ENCODE data around the gene ZNF330. TPM values are rescaled to one million over a fixed set of nuclear protein-coding genes. Genes with fewer than 3 reads are reported as not detected.

Gene ZNF330
- total RNA-seq, 4 donors from 2014 or later: 20.5 to 42.6 (median 28.5) TPM

DNA sequence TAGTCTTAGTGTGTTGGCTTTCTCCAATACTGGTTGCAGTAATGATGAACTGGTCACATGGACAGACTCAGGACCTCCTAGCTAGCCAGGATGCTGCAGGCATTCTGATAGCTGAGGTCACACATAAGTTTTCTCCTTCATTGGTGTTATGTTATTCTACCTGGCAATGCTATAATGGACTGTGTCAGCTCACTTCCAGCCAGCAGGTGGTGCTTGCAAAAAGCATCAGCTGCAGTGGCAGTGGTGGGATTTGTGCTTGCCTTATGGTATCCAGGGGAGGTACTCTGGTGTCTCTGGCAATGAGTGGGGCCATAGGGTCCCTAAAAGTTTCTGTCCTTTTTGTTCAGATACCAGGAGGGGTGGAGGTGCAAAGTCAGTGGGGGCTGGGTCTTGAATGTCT lies 33.6 kb downstream of the ZNF330 start:
- DNase-seq (ENCODE audit: low spot score in 2 of 2): no peak
- H3K4me3 ChIP-seq: no peak overlapping the region
- TF ChIP-seq EP300 (IDR thresholded peaks at IDR 0.05) (no peak), POLR2A (IDR thresholded peaks at IDR 0.05) (no peak)
- TF ChIP-seq, protein P1, sequence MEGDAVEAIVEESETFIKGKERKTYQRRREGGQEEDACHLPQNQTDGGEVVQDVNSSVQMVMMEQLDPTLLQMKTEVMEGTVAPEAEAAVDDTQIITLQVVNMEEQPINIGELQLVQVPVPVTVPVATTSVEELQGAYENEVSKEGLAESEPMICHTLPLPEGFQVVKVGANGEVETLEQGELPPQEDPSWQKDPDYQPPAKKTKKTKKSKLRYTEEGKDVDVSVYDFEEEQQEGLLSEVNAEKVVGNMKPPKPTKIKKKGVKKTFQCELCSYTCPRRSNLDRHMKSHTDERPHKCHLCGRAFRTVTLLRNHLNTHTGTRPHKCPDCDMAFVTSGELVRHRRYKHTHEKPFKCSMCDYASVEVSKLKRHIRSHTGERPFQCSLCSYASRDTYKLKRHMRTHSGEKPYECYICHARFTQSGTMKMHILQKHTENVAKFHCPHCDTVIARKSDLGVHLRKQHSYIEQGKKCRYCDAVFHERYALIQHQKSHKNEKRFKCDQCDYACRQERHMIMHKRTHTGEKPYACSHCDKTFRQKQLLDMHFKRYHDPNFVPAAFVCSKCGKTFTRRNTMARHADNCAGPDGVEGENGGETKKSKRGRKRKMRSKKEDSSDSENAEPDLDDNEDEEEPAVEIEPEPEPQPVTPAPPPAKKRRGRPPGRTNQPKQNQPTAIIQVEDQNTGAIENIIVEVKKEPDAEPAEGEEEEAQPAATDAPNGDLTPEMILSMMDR (IDR thresholded peaks at IDR 0.05): no peak
- no peak overlapping the region for H3K27ac ChIP-seq
- no peaks in the 10 kb centered on the region for H3K36me3 ChIP-seq
- H3K4me1 ChIP-seq: no peaks in the 10 kb centered on the region
- no peaks in the 10 kb centered on the region for H3K9me3 ChIP-seq
- no peaks in the 10 kb centered on the region for H3K27me3 ChIP-seq

DNA sequence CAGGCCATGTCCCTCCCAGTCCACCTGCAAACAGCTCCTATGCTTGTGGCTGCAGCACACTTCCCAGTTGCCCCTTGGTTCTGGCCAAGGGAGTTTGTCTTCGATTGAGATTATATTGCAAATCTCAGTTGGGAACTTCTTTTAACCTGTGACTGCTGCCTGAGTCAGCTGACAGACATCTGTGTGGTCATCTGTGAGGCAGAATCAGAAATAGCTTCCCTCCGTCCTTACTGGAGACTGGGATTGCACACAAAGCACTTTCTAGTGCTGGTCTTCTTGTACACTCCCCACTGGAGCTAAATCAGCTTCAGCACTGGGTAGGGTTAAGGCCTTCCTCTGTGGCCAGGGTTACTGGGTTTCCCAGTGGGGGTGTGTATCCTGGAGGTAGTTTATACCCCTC lies 34.3 kb downstream of the ZNF330 start:
- Histone ChIP-seq H3K9me3 (no peaks in the 10 kb centered on the region), H3K27me3 (no peaks in the 10 kb centered on the region), H3K4me1 (no peaks in the 10 kb centered on the region), H3K27ac (no peak overlapping the region), H3K36me3 (no peaks in the 10 kb centered on the region), H3K4me3 (no peak overlapping the region)
- TF ChIP-seq, protein P1 (IDR thresholded peaks at IDR 0.05): no peak
- TF ChIP-seq POLR2A (IDR thresholded peaks at IDR 0.05) (no peak), EP300 (IDR thresholded peaks at IDR 0.05) (no peak)
- WGBS, 2 donors: 79% methylated on average over 2 of the region's 2 CpGs
- DNase-seq (ENCODE audit: low spot score in 2 of 2): no peak

DNA sequence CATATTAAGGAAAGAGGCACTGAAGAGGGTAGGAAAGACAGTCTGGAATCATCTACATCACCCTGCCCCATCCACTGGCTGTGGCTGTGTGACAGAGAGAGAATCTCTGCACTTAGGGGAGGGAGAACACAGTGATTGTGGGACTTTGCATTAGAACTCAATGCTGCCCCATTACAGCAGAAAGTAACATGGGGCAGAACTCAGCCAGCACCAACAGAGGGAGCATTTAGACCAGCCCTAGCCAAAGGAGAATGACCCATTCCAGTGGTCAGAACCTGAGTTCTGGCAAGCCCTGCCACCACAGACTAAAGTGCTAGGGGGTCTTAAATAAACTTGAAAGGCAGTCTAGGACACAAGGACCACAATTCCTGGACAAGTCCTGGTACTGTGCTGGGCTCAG lies 37.9 kb downstream of the ZNF330 start:
- Histone ChIP-seq H3K27ac (no peak overlapping the region), H3K27me3 (no peaks in the 10 kb centered on the region), H3K4me3 (no peak overlapping the region), H3K4me1 (no peaks in the 10 kb centered on the region), H3K36me3 (no peaks in the 10 kb centered on the region), H3K9me3 (no peaks in the 10 kb centered on the region)
- TF ChIP-seq POLR2A (IDR thresholded peaks at IDR 0.05) (no peak), EP300 (IDR thresholded peaks at IDR 0.05) (no peak)
- TF ChIP-seq, protein P1 (IDR thresholded peaks at IDR 0.05): no peak
- DNase-seq (ENCODE audit: low spot score in 2 of 2): no peak

DNA sequence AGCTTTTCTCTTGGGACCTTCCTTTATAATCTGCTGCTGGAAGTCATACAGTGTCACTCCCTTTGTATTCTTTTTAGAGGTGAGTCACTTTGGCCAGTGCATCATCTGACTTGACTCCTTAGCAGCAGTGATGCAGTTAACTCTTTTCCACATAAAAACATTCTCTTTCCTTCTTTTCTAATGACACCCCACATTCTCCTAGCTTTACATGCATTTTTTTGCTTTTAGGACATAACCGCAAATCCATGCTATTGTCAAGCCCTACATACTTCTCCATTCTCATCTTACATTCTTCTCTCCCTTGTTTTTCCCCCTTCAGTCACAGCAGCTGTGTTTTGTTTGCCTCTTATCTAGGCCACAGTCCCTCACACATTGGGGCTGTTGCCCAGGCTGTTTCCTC lies 55.1 kb downstream of the ZNF330 start:
- no peak for DNase-seq (ENCODE audit: low spot score in 2 of 2)
- H3K27me3 ChIP-seq: no peaks in the 10 kb centered on the region
- H3K4me1 ChIP-seq: no peaks in the 10 kb centered on the region
- no peaks in the 10 kb centered on the region for H3K36me3 ChIP-seq
- H3K4me3 ChIP-seq: no peak overlapping the region
- no peak overlapping the region for H3K27ac ChIP-seq
- no peak for TF ChIP-seq POLR2A (IDR thresholded peaks at IDR 0.05)
- TF ChIP-seq, protein P1 (IDR thresholded peaks at IDR 0.05): no peak
- no peak for TF ChIP-seq EP300 (IDR thresholded peaks at IDR 0.05)
- no peaks in the 10 kb centered on the region for H3K9me3 ChIP-seq
- WGBS, 2 donors: 67 to 74% methylated on average over 1 of the region's 1 CpG

DNA sequence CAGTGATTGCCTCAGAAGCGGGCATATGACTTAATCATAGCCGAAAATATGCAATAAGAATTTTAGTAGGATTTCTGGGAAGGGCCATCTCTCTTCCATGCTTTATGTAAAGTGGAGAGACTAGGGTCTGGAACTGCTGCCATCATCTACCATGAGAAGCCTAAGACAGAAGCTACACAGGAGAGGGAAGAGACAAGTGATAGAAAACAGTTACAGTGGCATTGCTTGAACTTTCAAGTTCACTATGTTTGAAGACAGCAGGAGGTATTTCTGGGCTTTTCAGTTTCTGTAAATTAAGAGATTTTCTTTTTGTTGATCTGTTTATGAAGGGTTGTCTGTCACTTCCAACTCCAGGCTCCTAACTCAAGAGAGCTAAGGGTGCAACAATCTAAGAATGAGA lies 62.5 kb downstream of the ZNF330 start:
- DNase-seq (ENCODE audit: low spot score in 2 of 2): no peak
- no peaks in the 10 kb centered on the region for H3K27me3 ChIP-seq
- no peaks in the 10 kb centered on the region for H3K9me3 ChIP-seq
- TF ChIP-seq POLR2A (IDR thresholded peaks at IDR 0.05) (no peak), EP300 (IDR thresholded peaks at IDR 0.05) (no peak)
- TF ChIP-seq, protein P1 (IDR thresholded peaks at IDR 0.05): no peak
- no peaks in the 10 kb centered on the region for H3K36me3 ChIP-seq
- H3K4me3 ChIP-seq: no peak overlapping the region
- WGBS, 2 donors: 97 to 100% methylated on average over 2 of the region's 2 CpGs
- no peak overlapping the region for H3K27ac ChIP-seq
- no peaks in the 10 kb centered on the region for H3K4me1 ChIP-seq
